HG03520 (cell line): Measurements from ENCODE around the gene GLI1.
A peak's percentile ranks its signal among the peaks of the same experiment; 100 is the strongest.

Source experiments
- ATAC-seq: cut with Tn5 transposase; IDR thresholded peaks from one replicate; pipeline ENCODE4 v1.9.1; 2021; ENCODE audit warnings: mild to moderate bottlenecking, moderate library complexity; ENCODE audit not compliant: unreplicated experiment

Gene GLI1

DNA sequence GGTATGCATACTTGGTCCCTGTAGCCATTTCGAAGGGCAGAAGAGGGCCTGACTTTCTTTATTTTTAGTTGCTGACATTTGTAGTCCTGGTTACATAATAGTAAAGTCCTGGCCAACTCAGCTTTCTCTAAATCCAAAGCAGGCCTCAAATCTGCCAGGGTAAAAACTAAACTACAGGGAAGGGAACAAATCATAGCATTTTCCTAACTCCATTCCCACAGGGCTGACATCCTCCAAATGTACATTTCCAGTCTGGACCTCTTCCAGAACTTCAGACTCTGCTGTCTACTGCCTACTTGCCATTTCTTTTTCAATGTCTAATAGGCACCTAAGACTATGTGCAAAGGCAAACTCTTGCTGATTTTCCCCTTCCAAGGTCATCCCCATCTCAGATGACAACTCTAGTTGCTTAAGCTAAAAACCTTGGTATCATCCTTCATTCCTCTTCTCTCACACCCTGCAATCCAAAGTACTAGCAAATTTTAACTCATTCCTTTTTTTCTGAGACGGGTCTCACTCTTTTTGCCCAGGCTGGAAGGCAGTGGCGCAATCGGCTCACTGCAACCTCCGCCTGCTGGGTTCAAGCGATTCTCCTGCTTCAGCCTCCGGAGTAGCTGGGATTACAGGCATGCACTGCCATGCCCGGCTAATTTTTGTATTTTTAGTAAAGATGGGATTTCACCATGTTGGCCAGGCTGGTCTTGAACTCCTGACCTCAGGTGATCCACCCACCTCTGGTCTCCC lies 58.8 kb downstream of the GLI1 start:
- ATAC-seq: no peak

- no peak for ATAC-seq
Measured at GRCh38 chr12:57518920-57519795, 59.6 kb downstream of the GLI1 start.

GRCh38 chr12:57519796-57520052 lies 60.1 kb downstream of the GLI1 start:
- no peak for ATAC-seq

GRCh38 chr12:57520053-57520818 lies 60.7 kb downstream of the GLI1 start, which contains the start of gene DDIT3:
TSS of gene DDIT3 (minus strand) at chr12:57520514. CDS start at chr12:57517406, 3,108 bp downstream.
- peak; percentile 57 for ATAC-seq

DNA sequence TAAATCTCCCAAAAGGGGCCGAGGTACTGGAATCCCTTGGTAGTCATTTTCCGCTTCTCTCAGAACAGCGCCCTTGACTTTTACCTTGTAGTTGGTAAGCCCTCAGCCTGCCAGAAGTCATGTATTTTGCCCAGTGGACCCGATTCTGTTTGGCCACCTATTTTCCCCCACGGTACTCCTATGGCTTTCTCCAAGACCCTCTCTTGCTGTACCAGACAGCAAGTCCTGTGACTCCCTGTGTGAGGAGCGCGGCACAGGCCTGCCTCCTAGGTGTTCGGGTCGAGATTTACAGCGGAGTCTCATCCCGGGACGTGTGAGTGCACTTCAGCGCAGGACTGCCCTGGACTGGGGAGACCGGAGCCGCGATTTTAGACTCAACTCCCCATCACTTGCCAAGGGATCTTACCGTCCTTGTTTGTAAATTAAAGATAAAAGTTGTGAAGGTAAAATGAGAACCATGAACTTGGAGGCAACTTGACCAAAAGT lies 62.0 kb downstream of the GLI1 start:
- no peak for ATAC-seq
